Measurements from ENCODE around the gene SVIL.

DNA sequence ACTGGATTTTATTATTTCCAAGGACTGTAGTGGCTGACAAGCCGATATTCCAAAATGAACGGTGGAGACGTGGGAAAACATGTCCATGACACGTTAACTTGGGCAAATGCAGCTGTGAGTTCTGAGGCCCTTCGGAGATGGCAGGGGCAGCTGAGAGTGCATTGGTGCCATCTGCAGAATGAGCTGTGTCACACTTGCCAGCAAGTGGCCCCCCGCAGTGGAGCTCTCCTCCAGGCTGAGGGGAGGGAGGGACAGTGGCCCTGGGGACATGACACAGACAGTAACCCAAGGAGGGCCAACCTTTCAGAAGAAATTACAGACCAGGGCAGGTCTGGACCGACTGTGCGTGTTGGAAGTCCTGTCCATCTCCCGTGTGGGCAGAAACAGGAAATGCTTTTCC, 139.4 kb downstream of the SVIL start:
- TF ChIP-seq EP300 (IDR thresholded peaks at IDR 0.05; ENCODE audit: borderline replicate concordance) (no peak), EGR1 (IDR thresholded peaks at IDR 0.05) (no peak), TEAD4 (IDR thresholded peaks at IDR 0.05) (no peak), NFIC (IDR thresholded peaks at IDR 0.05) (no peak), RAD21 (IDR thresholded peaks at IDR 0.05; ENCODE audit: low read depth) (no peak), CEBPB (IDR thresholded peaks at IDR 0.05) (no peak), TAF1 (IDR thresholded peaks at IDR 0.05; ENCODE audit: low read depth) (no peak), YY1 (IDR thresholded peaks at IDR 0.05; ENCODE audit: low read depth) (no peak)
- TF ChIP-seq, protein P1, sequence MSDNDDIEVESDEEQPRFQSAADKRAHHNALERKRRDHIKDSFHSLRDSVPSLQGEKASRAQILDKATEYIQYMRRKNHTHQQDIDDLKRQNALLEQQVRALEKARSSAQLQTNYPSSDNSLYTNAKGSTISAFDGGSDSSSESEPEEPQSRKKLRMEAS (IDR thresholded peaks at IDR 0.05), result no peak
- TF ChIP-seq, protein P2, sequence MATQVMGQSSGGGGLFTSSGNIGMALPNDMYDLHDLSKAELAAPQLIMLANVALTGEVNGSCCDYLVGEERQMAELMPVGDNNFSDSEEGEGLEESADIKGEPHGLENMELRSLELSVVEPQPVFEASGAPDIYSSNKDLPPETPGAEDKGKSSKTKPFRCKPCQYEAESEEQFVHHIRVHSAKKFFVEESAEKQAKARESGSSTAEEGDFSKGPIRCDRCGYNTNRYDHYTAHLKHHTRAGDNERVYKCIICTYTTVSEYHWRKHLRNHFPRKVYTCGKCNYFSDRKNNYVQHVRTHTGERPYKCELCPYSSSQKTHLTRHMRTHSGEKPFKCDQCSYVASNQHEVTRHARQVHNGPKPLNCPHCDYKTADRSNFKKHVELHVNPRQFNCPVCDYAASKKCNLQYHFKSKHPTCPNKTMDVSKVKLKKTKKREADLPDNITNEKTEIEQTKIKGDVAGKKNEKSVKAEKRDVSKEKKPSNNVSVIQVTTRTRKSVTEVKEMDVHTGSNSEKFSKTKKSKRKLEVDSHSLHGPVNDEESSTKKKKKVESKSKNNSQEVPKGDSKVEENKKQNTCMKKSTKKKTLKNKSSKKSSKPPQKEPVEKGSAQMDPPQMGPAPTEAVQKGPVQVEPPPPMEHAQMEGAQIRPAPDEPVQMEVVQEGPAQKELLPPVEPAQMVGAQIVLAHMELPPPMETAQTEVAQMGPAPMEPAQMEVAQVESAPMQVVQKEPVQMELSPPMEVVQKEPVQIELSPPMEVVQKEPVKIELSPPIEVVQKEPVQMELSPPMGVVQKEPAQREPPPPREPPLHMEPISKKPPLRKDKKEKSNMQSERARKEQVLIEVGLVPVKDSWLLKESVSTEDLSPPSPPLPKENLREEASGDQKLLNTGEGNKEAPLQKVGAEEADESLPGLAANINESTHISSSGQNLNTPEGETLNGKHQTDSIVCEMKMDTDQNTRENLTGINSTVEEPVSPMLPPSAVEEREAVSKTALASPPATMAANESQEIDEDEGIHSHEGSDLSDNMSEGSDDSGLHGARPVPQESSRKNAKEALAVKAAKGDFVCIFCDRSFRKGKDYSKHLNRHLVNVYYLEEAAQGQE (IDR thresholded peaks at IDR 0.05; ENCODE audit: low read depth), result no peak
